H1 (cell line): ENCODE measurements around the gene CCDC148. TPM values are rescaled to one million over a fixed set of nuclear protein-coding genes. Genes with fewer than 3 reads are reported as not detected.

Experiments used
- CTCF ChIA-PET: fragments of 300-600 bp; sonication (Branson Sonifier 250); formaldehyde crosslinking; loops from one replicate; lab custom pipeline; 2021; ENCODE audit not compliant: partially characterized antibody; lab: Charles Lee
- POLR2A ChIA-PET: fragments of 300-600 bp; sonication (Branson Sonifier 250); formaldehyde crosslinking; loops from one replicate; lab custom pipeline; 2021; ENCODE audit warnings: inconsistent platforms; ENCODE audit not compliant: partially characterized antibody; lab: Charles Lee
- DNase-seq, 2 experiments: peaks; one replicate each; pipeline versions ENCODE4 v3.0.0 to v3.0.0-alpha.2; 2010 to 2022; ENCODE audit warnings: low spot score in 2 of 2, low read depth in 1 of 2, mixed read lengths in 1 of 2
- FAIRE-seq: peaks from 2 replicates; lab custom pipeline; 2011; peaks lifted over from hg19 to GRCh38; lab: Jason Lieb, UNC
- H2AFZ ChIP-seq: 2 replicates; pipeline ENCODE4 v1.8.1; 2012; ENCODE audit warnings: low read length, inconsistent platforms
- H2AK5ac ChIP-seq: 2 replicates; pipeline ENCODE4 v1.6.1; 2013; ENCODE audit warnings: low read depth, low read length
- H2BK120ac ChIP-seq: replicated peaks from 2 replicates; pipeline ENCODE3; 2013; ENCODE audit warnings: low read depth, low read length, inconsistent platforms
- H2BK12ac ChIP-seq: 2 replicates; pipeline ENCODE4 v1.6.1; 2013; ENCODE audit warnings: low read depth, low read length
- H2BK15ac ChIP-seq: 2 replicates; pipeline ENCODE4 v1.6.1; 2013; ENCODE audit warnings: low read length
- H2BK20ac ChIP-seq: 2 replicates; pipeline ENCODE4 v1.6.1; 2013; ENCODE audit warnings: low read length
- H2BK5ac ChIP-seq: 2 replicates; pipeline ENCODE4 v1.6.1; 2013; ENCODE audit warnings: low read depth, low read length
- H3K14ac ChIP-seq: 2 replicates; pipeline ENCODE4 v1.6.1; 2013; ENCODE audit warnings: inconsistent platforms; ENCODE audit not compliant: insufficient read length
- H3K18ac ChIP-seq: 2 replicates; pipeline ENCODE4 v1.6.1; 2013; ENCODE audit warnings: low read length; ENCODE audit errors: extremely low read depth
- H3K23ac ChIP-seq: 2 replicates; pipeline ENCODE4 v1.6.1; 2013; ENCODE audit warnings: inconsistent platforms; ENCODE audit not compliant: insufficient read length
- H3K23me2 ChIP-seq: 2 replicates; pipeline ENCODE4 v1.6.1; 2013; ENCODE audit warnings: low read depth, low read length
- H3K27ac ChIP-seq: 2 replicates; pipeline ENCODE4 v1.6.1; 2011; ENCODE audit warnings: low read depth, low read length, inconsistent platforms
- H3K27me3 ChIP-seq, 4 experiments: replicated peaks in 1 of 4; 1 replicate in 1 of 4; 2 replicates in 3 of 4; pipeline versions ENCODE4 v1.6.1 to v1.8.1; 2011 to 2013; ENCODE audit warnings: low read length in 3 of 4, mild to moderate bottlenecking in 3 of 4, inconsistent platforms in 2 of 4, mixed read lengths in 2 of 4, moderate library complexity in 1 of 4; ENCODE audit not compliant: control insufficient read depth in 3 of 4, insufficient read depth in 3 of 4; ENCODE audit errors: extremely low read depth in 1 of 4
- H3K36me3 ChIP-seq, 4 experiments: 2 replicates each; pipeline versions ENCODE4 v1.6.1 to v1.8.1; 2011 to 2013; ENCODE audit warnings: mild to moderate bottlenecking in 4 of 4, low read length in 3 of 4, moderate library complexity in 2 of 4, control low read depth in 1 of 4, inconsistent platforms in 1 of 4; ENCODE audit not compliant: insufficient read depth in 4 of 4, control insufficient read depth in 2 of 4
- H3K4ac ChIP-seq: replicated peaks from 2 replicates; pipeline ENCODE3; 2013; ENCODE audit warnings: low read length, low read depth, mixed read lengths, inconsistent platforms; ENCODE audit not compliant: insufficient read length
- H3K4me1 ChIP-seq, 4 experiments: replicated peaks in 1 of 4; 1 replicate in 1 of 4; 2 replicates in 3 of 4; pipeline versions ENCODE4 v1.6.1 to v1.8.1; 2011 to 2013; ENCODE audit warnings: low read length in 3 of 4, inconsistent platforms in 2 of 4, mixed read lengths in 1 of 4; ENCODE audit not compliant: insufficient read depth in 4 of 4, control insufficient read depth in 3 of 4
- H3K4me2 ChIP-seq, 2 experiments: 2 replicates each; pipeline versions ENCODE4 v1.6.1 to v1.8.1; 2011 to 2013; ENCODE audit warnings: low read depth in 2 of 2, low read length in 2 of 2, control low read depth in 1 of 2, inconsistent platforms in 1 of 2, mild to moderate bottlenecking in 1 of 2; ENCODE audit not compliant: insufficient read depth in 1 of 2
- H3K4me3 ChIP-seq, 4 experiments: fragments of 200-600, 300-600 bp in 1 of 4; sonication (generic), shearing (Covaris generic), sonication (Bioruptor Twin) in 1 of 4; 2 replicates each; pipeline versions ENCODE4 v1.5.1 to v1.8.1; 2011 to 2016; ENCODE audit warnings: low read length in 4 of 4, low read depth in 3 of 4, control low read depth in 2 of 4, inconsistent platforms in 2 of 4, mild to moderate bottlenecking in 2 of 4, mixed read lengths in 1 of 4, moderate library complexity in 1 of 4; ENCODE audit not compliant: insufficient read depth in 2 of 4; ENCODE audit errors: extremely low read depth in 1 of 4
- H3K56ac ChIP-seq: replicated peaks from 2 replicates; pipeline ENCODE3; 2013; ENCODE audit warnings: low read depth, mild to moderate bottlenecking, mixed read lengths, low read length, inconsistent platforms; ENCODE audit not compliant: insufficient read length
- H3K79me1 ChIP-seq: 2 replicates; pipeline ENCODE4 v1.6.1; 2013; ENCODE audit warnings: low read depth, low read length, control low read depth
- H3K79me2 ChIP-seq, 2 experiments: 2 replicates each; pipeline versions ENCODE4 v1.6.1 to v1.8.1; 2012 to 2013; ENCODE audit warnings: low read length in 2 of 2, mild to moderate bottlenecking in 2 of 2, inconsistent platforms in 1 of 2; ENCODE audit not compliant: insufficient read depth in 2 of 2, control insufficient read depth in 1 of 2
- H3K9ac ChIP-seq, 4 experiments: replicated peaks in 1 of 4; 1 replicate in 1 of 4; 2 replicates in 3 of 4; pipeline versions ENCODE4 v1.6.1 to v1.8.1; 2011 to 2013; ENCODE audit warnings: low read depth in 3 of 4, low read length in 3 of 4, control low read depth in 2 of 4, mild to moderate bottlenecking in 2 of 4, moderate library complexity in 2 of 4, inconsistent platforms in 1 of 4; ENCODE audit errors: extremely low read depth in 1 of 4
- H3K9me3 ChIP-seq, 2 experiments: 2 replicates each; pipeline versions ENCODE4 v1.6.1 to v1.8.1; 2012 to 2013; ENCODE audit warnings: mild to moderate bottlenecking in 2 of 2, moderate library complexity in 2 of 2, control low read depth in 1 of 2, inconsistent platforms in 1 of 2, low read depth in 1 of 2, low read length in 1 of 2, mixed read lengths in 1 of 2; ENCODE audit not compliant: insufficient read depth in 2 of 2
- H4K20me1 ChIP-seq, 2 experiments: replicated peaks in 1 of 2; 2 replicates each; pipeline versions ENCODE3 to v1.8.1; 2011 to 2013; ENCODE audit warnings: inconsistent platforms in 2 of 2, low read length in 2 of 2, mild to moderate bottlenecking in 1 of 2; ENCODE audit not compliant: insufficient read depth in 2 of 2, control insufficient read depth in 1 of 2
- H4K5ac ChIP-seq: 2 replicates; pipeline ENCODE4 v1.6.1; 2013; ENCODE audit warnings: low read length, low read depth, mixed read lengths, inconsistent platforms; ENCODE audit not compliant: insufficient read length
- H4K8ac ChIP-seq: 2 replicates; pipeline ENCODE4 v1.8.0; 2013; ENCODE audit warnings: mild to moderate bottlenecking, moderate library complexity, low read length, inconsistent platforms; ENCODE audit not compliant: insufficient read depth; ENCODE audit errors: extremely low read depth
- H4K91ac ChIP-seq: replicated peaks from 2 replicates; pipeline ENCODE3; 2013; ENCODE audit warnings: low read length, mixed read lengths, inconsistent platforms; ENCODE audit not compliant: insufficient read length
- EP300 ChIP-seq, 2 experiments: IDR thresholded peaks; 1 replicate in 1 of 2; 2 replicates in 1 of 2; pipeline ENCODE4 v1.6.1; 2011 to 2012; ENCODE audit warnings: low read depth in 2 of 2, low read length in 2 of 2, mild to moderate bottlenecking in 2 of 2, borderline replicate concordance in 1 of 2, inconsistent platforms in 1 of 2, moderate library complexity in 1 of 2
- GTF2F1 ChIP-seq: IDR thresholded peaks from 2 replicates; pipeline ENCODE4 v1.6.1; 2012; ENCODE audit warnings: low read depth, low read length, improper control_type of control experiment, borderline replicate concordance
- HDAC6 ChIP-seq: IDR thresholded peaks from one replicate; pipeline ENCODE4 v1.7.1; 2012; ENCODE audit warnings: low read depth, mild to moderate bottlenecking, inconsistent platforms, low read length, moderate library complexity
- KDM5A ChIP-seq: fragments of 200-600 bp; IDR thresholded peaks from 2 replicates; pipeline ENCODE4 v1.7.1; 2012; ENCODE audit warnings: mild to moderate bottlenecking, low read length, inconsistent platforms, mixed read lengths
- POLR2A ChIP-seq, 2 experiments: IDR thresholded peaks; 1 replicate in 1 of 2; 2 replicates in 1 of 2; pipeline ENCODE4 v1.6.1; 2011; ENCODE audit warnings: low read depth in 2 of 2, low read length in 2 of 2, mild to moderate bottlenecking in 2 of 2; ENCODE audit errors: control extremely low read depth in 1 of 2
- SRF ChIP-seq: IDR thresholded peaks from 2 replicates; pipeline ENCODE4 v1.6.1; 2011; ENCODE audit warnings: mild to moderate bottlenecking, low read depth, low read length, moderate library complexity
- WGBS, 2 experiments: shearing (Covaris generic) in 1 of 2; methylation state at CpG; one replicate each; pipeline versions ENCODE4 v1.1.6 to v1.1.7; 2013 to 2015; ENCODE audit warnings: low lambda C conversion rate in 2 of 2, mixed read lengths in 2 of 2, inconsistent platforms in 1 of 2, low coverage in 1 of 2, missing lambda C conversion rate in 1 of 2; ENCODE audit not compliant: insufficient replicate concordance in 2 of 2, insufficient coverage in 1 of 2, insufficient read length in 1 of 2; ENCODE audit errors: extremely low coverage in 1 of 2, missing lambda C conversion rate in 1 of 2; 5-methylcytosine and 5-hydroxymethylcytosine counted together
- polyA plus RNA-seq, 7 experiments: library from polyadenylated mRNA; depleted of rRNA in 3 of 7; stranded (reverse) in 5 of 7; unstranded in 2 of 7; fragments of >200 nt in 5 of 7; fragments of 200-250 nt in 2 of 7; gene quantifications; 1 replicate in 5 of 7; 2 replicates in 1 of 7; 4 replicates in 1 of 7; pipeline versions ENCODE4 v1.2.1 to v1.2.3, GENCODE V29; 2011 to 2013; ENCODE audit warnings: missing spikeins in 2 of 7, mixed read lengths in 2 of 7
- total RNA-seq: library from RNA; stranded (reverse); fragmentation: NEBNext Ultra II Directional; extraction: Animal tissue kit (Norgen Biotek cat#: 25700); gene quantifications from 2 replicates; pipeline ENCODE4 v1.2.1, GENCODE V29; 2021

The CCDC148 gene
- total and polyA plus RNA-seq, 2 of the 8 experiments (the other 6 are each of a cell fraction or from before 2014, with no cell fraction given), result 0.45 to 1.3 TPM

- no peak overlapping the region for H2AFZ ChIP-seq
- FAIRE-seq (no peak), DNase-seq (no peak)
- CTCF ChIA-PET, result no interaction called here
- no peak overlapping the region for H3K23ac ChIP-seq
- H4K20me1 ChIP-seq, result no peaks in the 10 kb centered on the region
- H4K8ac ChIP-seq, result no peak overlapping the region
- TF ChIP-seq GTF2F1, result no peak
- no peak for TF ChIP-seq EP300 (IDR thresholded peaks at IDR 0.05; ENCODE audit: borderline replicate concordance in 1 of 2, low read depth in 2 of 2, low read length in 2 of 2)
- TF ChIP-seq KDM5A, result no peak
- TF ChIP-seq POLR2A (IDR thresholded peaks at IDR 0.05; ENCODE audit: control extremely low read depth in 1 of 2, low read depth in 2 of 2, low read length in 2 of 2), result no peak
- no peak for TF ChIP-seq HDAC6
- no peak for TF ChIP-seq SRF
- H3K79me1 ChIP-seq, result no peaks in the 10 kb centered on the region
- H3K4ac ChIP-seq, result no peak overlapping the region
- no peak overlapping the region for H2BK5ac ChIP-seq
- WGBS, 2 experiments, result 85% methylated on average over 2 of the region's 2 CpGs; no CpG with 5 or more reads in 1 of the 2 experiments
- POLR2A ChIA-PET, result no interaction called here
- no peak overlapping the region for H2AK5ac ChIP-seq
- H3K27ac ChIP-seq, result no peak overlapping the region
- H3K56ac ChIP-seq, result no peak overlapping the region
- no peak overlapping the region for H2BK20ac ChIP-seq
- H3K4me3 ChIP-seq, result no peak overlapping the region
- no peak overlapping the region for H2BK120ac ChIP-seq
- H3K4me1 ChIP-seq, result peaks cover 0 to 2% (median 1%) of the 10 kb centered on the region in 4 experiments; a peak in 1 of 7 replicates
- H3K9ac ChIP-seq, result no peak overlapping the region
- no peaks in the 10 kb centered on the region for H3K27me3 ChIP-seq
- H2BK15ac ChIP-seq, result no peak overlapping the region
- no peak overlapping the region for H3K14ac ChIP-seq
- no peaks in the 10 kb centered on the region for H3K23me2 ChIP-seq
- no peak overlapping the region for H4K5ac ChIP-seq
- H3K9me3 ChIP-seq, result no peaks in the 10 kb centered on the region
- no peak overlapping the region for H2BK12ac ChIP-seq
- no peak overlapping the region for H3K4me2 ChIP-seq
- H3K18ac ChIP-seq, result no peak overlapping the region
- H3K36me3 ChIP-seq, result no peaks in the 10 kb centered on the region
- H3K79me2 ChIP-seq, result no peaks in the 10 kb centered on the region
- no peak overlapping the region for H4K91ac ChIP-seq
Observed at GRCh38 chr2:158255257-158255656, 201.3 kb downstream of the CCDC148 start.
